ENCODE results near the gene FGF8.

FGF8 gene

DNA sequence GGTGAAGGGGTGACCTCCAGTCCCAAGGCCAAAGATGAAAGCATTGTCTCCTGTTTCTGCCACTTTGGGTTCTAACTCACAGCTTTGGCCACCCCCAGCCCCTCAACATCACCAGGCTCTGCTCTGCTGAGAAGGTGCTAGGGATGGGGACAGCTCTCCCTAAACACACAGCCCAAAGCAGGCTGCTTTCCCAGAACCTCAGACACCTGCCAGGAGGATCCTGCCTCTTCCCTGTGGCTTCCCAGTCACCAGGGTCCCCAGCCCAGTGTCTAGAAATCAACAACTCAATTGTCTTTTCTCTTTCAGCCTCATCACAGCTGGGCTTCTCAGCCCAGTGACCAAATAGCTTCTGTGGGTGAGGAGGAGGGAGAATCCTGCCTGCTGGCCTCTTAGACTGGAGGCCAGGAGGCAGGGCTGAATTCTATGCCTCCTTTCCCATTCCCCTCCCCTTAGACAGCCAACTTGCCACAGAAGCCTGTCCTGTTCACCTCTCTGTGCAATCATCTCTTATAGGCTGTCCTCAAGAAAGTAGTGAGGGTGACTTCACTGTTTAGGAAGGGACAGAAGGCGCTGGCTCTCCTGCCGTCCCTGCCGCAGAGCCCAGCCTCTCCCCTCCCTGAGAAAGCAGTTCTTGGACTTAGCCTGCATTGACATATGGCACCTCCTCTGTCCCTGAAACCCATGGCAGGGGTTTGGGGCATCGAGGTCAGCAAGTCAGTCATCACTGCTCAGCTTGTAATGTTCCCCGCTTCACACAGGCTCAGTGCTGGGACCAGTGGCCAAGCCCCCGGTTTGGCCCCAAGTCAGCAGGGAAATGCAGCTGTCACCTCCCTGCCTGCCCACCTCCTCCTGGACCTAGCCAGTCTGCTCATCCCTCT lies 3.7 kb downstream of the FGF8 start:
- TF ChIP-seq, protein P1, sequence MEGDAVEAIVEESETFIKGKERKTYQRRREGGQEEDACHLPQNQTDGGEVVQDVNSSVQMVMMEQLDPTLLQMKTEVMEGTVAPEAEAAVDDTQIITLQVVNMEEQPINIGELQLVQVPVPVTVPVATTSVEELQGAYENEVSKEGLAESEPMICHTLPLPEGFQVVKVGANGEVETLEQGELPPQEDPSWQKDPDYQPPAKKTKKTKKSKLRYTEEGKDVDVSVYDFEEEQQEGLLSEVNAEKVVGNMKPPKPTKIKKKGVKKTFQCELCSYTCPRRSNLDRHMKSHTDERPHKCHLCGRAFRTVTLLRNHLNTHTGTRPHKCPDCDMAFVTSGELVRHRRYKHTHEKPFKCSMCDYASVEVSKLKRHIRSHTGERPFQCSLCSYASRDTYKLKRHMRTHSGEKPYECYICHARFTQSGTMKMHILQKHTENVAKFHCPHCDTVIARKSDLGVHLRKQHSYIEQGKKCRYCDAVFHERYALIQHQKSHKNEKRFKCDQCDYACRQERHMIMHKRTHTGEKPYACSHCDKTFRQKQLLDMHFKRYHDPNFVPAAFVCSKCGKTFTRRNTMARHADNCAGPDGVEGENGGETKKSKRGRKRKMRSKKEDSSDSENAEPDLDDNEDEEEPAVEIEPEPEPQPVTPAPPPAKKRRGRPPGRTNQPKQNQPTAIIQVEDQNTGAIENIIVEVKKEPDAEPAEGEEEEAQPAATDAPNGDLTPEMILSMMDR (IDR thresholded peaks at IDR 0.05; ENCODE audit: borderline replicate concordance, insufficient read depth, low read depth, low read length) = no peak
- no peak overlapping the region for H3K4me3 ChIP-seq (ENCODE audit: low read depth, low read length)

DNA sequence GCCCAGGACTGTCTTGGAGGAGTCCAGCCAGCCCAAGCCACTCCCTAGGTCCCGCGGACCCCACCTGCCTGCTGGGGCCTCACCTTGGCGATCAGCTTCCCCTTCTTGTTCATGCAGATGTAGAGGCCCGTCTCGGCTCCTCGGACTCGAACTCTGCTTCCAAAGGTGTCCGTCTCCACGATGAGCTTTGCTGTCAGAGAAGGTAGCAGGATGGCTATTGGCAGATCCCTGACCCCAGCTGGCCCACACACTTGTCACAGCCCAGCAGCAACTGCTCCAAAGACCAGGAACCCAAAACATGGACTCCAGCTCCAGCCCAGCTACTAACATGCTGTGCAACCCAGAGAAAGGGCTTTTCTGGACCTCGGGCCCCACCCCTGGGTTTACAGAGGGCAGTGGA lies 4.5 kb downstream of the FGF8 start:
- TF ChIP-seq, protein P1 (IDR thresholded peaks at IDR 0.05; ENCODE audit: borderline replicate concordance, insufficient read depth, low read depth, low read length) = no peak
- no peak overlapping the region for H3K4me3 ChIP-seq (ENCODE audit: low read depth, low read length)

DNA sequence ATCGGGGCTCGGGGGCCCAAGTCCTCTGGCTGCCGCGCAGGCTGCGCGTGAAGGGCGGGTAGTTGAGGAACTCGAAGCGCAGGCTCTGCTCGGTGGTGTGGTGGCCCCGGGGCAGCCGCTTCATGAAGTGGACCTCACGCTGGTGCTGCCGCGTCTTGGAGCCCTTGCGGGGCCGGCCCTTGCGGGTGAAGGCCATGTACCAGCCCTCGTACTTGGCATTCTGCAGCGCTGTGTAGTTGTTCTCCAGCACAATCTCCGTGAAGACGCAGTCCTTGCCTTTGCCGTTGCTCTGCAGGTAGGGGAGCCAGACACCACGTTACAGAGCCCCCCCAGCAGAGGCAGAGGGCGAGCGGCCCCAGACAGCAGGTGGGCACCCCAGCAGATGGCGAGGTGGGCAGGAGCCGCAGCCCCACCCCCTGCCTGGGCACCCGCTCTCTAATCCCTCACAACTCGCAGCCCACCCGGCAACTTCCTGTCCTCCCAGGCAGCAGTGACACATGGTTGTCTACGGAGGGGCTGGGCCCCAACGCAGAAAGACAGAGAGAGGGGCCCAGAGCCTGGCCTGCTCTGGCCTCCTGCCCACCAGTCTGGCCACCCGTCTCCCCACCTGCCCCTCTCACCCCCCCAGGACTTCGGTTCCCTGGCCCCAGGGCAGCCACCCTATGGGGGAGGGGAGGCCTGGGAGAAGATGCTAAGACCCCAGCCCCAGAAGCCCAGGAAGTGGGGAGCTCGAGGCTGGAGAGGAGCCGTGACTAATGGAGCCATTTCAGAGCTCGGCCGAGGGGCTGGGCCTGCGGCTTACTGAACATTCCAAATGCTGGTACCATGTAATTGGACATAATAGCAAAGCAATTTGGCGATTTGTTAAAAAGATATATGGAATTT lies 5.3 kb downstream of the FGF8 start:
- H3K4me3 ChIP-seq (ENCODE audit: low read depth, low read length) = no peak overlapping the region
- TF ChIP-seq, protein P1 (IDR thresholded peaks at IDR 0.05; ENCODE audit: borderline replicate concordance, insufficient read depth, low read depth, low read length) = no peak

DNA sequence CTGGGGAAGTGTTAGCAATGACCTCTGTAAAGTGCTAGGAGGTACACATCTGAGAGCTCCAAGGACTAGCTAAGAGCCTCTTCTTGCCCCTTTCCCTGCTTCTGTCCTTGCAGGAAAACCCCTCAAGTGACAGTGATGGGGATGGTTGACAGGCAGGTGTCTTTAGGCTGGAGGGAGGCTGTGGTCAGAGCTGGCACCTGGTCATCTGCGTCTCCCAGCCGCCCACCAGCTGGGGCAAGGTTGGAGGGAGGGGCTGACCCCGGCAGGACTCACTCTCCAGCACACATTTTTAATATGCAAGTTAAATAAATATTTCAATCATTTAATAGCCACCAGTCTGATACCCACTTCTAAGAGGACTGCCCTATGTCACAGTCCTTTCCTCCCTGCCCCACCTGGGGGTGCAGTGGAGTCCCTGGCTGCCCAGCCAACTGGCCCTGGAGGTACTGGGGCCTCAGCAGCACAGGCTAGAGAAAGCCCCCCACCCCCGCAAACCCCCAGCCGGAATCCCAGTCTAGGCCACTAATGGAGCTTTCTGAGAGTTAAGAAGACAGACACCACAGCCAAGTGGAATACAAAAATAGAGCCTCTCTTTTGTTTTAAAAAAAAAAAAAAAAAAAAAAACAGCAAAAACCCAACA lies 6.3 kb downstream of the FGF8 start:
- TF ChIP-seq, protein P1 (IDR thresholded peaks at IDR 0.05; ENCODE audit: borderline replicate concordance, insufficient read depth, low read depth, low read length) = no peak
- no peak overlapping the region for H3K4me3 ChIP-seq (ENCODE audit: low read depth, low read length)

DNA sequence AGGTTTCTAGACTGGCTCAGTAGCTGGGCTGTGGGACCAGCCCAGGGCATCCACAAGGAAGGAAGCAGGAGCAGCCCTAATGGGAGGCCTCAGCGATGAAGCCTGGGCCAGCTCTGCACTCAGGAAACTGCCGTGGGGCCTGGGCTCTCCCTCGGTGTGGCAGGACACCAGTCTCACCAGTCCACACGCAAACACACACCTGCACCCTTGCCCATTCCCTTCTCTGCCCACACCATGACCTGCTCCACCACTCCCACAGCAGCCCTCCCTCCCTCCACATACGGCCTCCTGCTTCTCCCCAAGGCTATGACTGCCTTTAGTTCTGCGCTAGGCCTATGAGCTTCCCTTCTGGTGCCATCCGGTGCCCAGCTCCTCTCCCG lies 7.1 kb downstream of the FGF8 start:
- TF ChIP-seq, protein P1 (IDR thresholded peaks at IDR 0.05; ENCODE audit: borderline replicate concordance, insufficient read depth, low read depth, low read length) = no peak
- H3K4me3 ChIP-seq (ENCODE audit: low read depth, low read length) = no peak overlapping the region

DNA sequence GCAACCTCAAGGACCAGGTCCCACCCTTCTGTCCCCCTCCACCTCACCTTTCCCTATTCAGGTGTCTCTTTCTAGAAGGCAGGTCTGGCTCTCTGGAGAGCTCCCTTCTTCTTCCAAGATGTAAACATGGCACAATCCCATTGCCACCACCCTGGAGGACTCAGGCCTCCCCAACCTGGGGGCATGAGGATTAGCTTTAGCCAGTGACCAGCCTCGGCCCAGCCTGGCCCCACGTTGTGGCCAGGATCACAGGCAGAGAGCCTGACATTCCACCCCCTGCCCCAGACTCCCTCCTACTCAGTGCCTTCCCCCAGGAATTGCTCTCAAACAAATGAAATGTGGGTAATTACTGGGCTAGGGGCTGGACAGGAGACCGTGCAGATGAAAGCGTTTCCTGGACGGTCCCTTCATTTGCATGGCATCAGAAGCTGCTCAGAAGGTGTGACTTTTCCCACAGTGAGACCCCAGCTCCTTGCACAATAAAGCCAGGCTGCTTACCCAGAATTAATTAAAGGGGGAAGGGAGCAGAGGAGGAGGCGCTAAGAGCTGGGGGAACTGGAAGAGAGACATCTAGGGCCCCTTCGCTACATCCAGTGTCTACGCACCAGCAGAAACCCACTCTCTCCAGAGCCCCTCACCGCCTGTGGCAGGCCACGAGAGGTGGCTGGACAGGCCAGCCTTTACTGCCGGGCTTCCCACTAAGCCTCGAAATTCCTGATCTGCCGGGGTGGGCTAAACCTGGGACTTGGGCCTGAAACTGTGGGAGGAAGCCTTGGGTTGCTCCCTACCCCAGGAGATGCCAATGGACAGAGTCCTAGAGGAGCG lies 7.7 kb downstream of the FGF8 start:
- no peak overlapping the region for H3K4me3 ChIP-seq (ENCODE audit: low read depth, low read length)
- TF ChIP-seq, protein P1 (IDR thresholded peaks at IDR 0.05; ENCODE audit: borderline replicate concordance, insufficient read depth, low read depth, low read length) = no peak

Data from GM12875 (cell line).